Loucy (cell line): ENCODE results near the gene TMEM240.

Experiments used
- H2AFZ ChIP-seq: fragments of 200-600 bp; sonication (generic); 2 replicates; pipeline ENCODE4 v1.6.0; 2016; ENCODE audit warnings: antibody characterized with exemption, mild to moderate bottlenecking, low read length, moderate library complexity
- H3F3A ChIP-seq: fragments of 200-600 bp; 2 replicates; pipeline ENCODE4 v1.6.0; 2016; ENCODE audit warnings: antibody characterized with exemption, low read depth, mild to moderate bottlenecking
- H3K27me3 ChIP-seq: fragments of 200-600 bp; sonication (generic); 2 replicates; pipeline ENCODE4 v1.6.1; 2014; ENCODE audit warnings: low read length, mild to moderate bottlenecking; ENCODE audit not compliant: insufficient read depth, poor library complexity, severe bottlenecking
- H3K36me3 ChIP-seq: fragments of 200-600 bp; sonication (generic); 2 replicates; pipeline ENCODE4 v1.6.1; 2016; ENCODE audit warnings: low read length; ENCODE audit not compliant: insufficient read depth
- H3K4me1 ChIP-seq: fragments of 200-600 bp; sonication (generic); 2 replicates; pipeline ENCODE4 v1.5.1; 2014; ENCODE audit warnings: low read length, mild to moderate bottlenecking; ENCODE audit not compliant: insufficient read depth, poor library complexity, severe bottlenecking
- H3K4me2 ChIP-seq: fragments of 200-600 bp; sonication (generic); 2 replicates; pipeline ENCODE4 v1.6.0; 2014; ENCODE audit warnings: antibody characterized with exemption, low read length, low read depth, mild to moderate bottlenecking; ENCODE audit not compliant: poor library complexity, severe bottlenecking
- H3K4me3 ChIP-seq: fragments of 200-600 bp; sonication (generic); 2 replicates; pipeline ENCODE4 v1.5.1; 2014; ENCODE audit warnings: low read length, mild to moderate bottlenecking, mixed read lengths; ENCODE audit not compliant: poor library complexity, severe bottlenecking
- H3K79me2 ChIP-seq: fragments of 200-600 bp; sonication (generic); 2 replicates; pipeline ENCODE4 v1.6.1; 2014; ENCODE audit warnings: low read length; ENCODE audit not compliant: insufficient read depth
- H3K9ac ChIP-seq: fragments of 200-600 bp; sonication (generic); 2 replicates; pipeline ENCODE4 v1.6.0; 2014; ENCODE audit warnings: mild to moderate bottlenecking, low read depth, low read length, moderate library complexity; ENCODE audit not compliant: poor library complexity, severe bottlenecking
- H3K9me2 ChIP-seq: fragments of 200-600 bp; sonication (generic); replicated peaks from 2 replicates; pipeline ENCODE4 v1.6.1; 2016; ENCODE audit warnings: low read depth, low read length, mixed read lengths
- H3K9me3 ChIP-seq: fragments of 200-600 bp; sonication (generic); 2 replicates; pipeline ENCODE4 v1.6.1; 2014; ENCODE audit warnings: mild to moderate bottlenecking, antibody characterized with exemption, low read length, low read depth; ENCODE audit not compliant: insufficient read depth
- H4K20me1 ChIP-seq: fragments of 200-600 bp; sonication (generic); 2 replicates; pipeline ENCODE4 v1.6.0; 2014; ENCODE audit warnings: antibody characterized with exemption, low read length, mild to moderate bottlenecking; ENCODE audit not compliant: insufficient read depth, poor library complexity, severe bottlenecking
- EZH2phosphoT487 ChIP-seq: fragments of 200-600 bp; IDR thresholded peaks from 2 replicates; pipeline ENCODE4 v1.6.1; 2018; ENCODE audit warnings: antibody characterized with exemption, mild to moderate bottlenecking, moderate library complexity, borderline replicate concordance
- TF ChIP-seq, protein P1 (sequence below): fragments of 200-600 bp; sonication (generic); conservative IDR thresholded peaks from 2 replicates; pipeline ENCODE4 v1.5.1; 2014; ENCODE audit warnings: mild to moderate bottlenecking, antibody characterized with exemption, low read length

Gene TMEM240

GRCh38 chr1:1553821-1554494, 13.5 kb upstream of the TMEM240 start:
- Histone ChIP-seq H3K79me2 (no peaks in the 10 kb centered on the region), H2AFZ (no peak overlapping the region)

GRCh38 chr1:1552263-1552639, 11.8 kb upstream of the TMEM240 start:
- no peak overlapping the region for H2AFZ ChIP-seq
- H3K4me2 ChIP-seq: no peak overlapping the region
- no peaks in the 10 kb centered on the region for H3K27me3 ChIP-seq
- no peaks in the 10 kb centered on the region for H3K79me2 ChIP-seq
- H3K4me1 ChIP-seq: no peaks in the 10 kb centered on the region
- H3K9me3 ChIP-seq: no peaks in the 10 kb centered on the region
- TF ChIP-seq, protein P1, sequence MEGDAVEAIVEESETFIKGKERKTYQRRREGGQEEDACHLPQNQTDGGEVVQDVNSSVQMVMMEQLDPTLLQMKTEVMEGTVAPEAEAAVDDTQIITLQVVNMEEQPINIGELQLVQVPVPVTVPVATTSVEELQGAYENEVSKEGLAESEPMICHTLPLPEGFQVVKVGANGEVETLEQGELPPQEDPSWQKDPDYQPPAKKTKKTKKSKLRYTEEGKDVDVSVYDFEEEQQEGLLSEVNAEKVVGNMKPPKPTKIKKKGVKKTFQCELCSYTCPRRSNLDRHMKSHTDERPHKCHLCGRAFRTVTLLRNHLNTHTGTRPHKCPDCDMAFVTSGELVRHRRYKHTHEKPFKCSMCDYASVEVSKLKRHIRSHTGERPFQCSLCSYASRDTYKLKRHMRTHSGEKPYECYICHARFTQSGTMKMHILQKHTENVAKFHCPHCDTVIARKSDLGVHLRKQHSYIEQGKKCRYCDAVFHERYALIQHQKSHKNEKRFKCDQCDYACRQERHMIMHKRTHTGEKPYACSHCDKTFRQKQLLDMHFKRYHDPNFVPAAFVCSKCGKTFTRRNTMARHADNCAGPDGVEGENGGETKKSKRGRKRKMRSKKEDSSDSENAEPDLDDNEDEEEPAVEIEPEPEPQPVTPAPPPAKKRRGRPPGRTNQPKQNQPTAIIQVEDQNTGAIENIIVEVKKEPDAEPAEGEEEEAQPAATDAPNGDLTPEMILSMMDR: no peak
- no peak for TF ChIP-seq EZH2phosphoT487
- H3K9me2 ChIP-seq: no peaks in the 10 kb centered on the region
- H3K36me3 ChIP-seq: no peaks in the 10 kb centered on the region
- H3K9ac ChIP-seq: no peak overlapping the region
- H4K20me1 ChIP-seq: no peaks in the 10 kb centered on the region
- H3K4me3 ChIP-seq: no peak overlapping the region
- no peaks in the 10 kb centered on the region for H3F3A ChIP-seq

More at GRCh38 chr1:1553821-1554494, 13.5 kb upstream of the TMEM240 start:
- Histone ChIP-seq H3K9me3 (no peaks in the 10 kb centered on the region), H3F3A (no peaks in the 10 kb centered on the region), H3K4me1 (no peaks in the 10 kb centered on the region), H3K27me3 (no peaks in the 10 kb centered on the region), H4K20me1 (no peaks in the 10 kb centered on the region), H3K9ac (no peak overlapping the region), H3K4me2 (no peak overlapping the region), H3K36me3 (no peaks in the 10 kb centered on the region), H3K4me3 (no peak overlapping the region), H3K9me2 (no peaks in the 10 kb centered on the region)
- no peak for TF ChIP-seq EZH2phosphoT487
- TF ChIP-seq, protein P1: no peak

GRCh38 chr1:1551524-1552262, 11.3 kb upstream of the TMEM240 start:
- H3K36me3 ChIP-seq: no peaks in the 10 kb centered on the region
- no peaks in the 10 kb centered on the region for H3K4me1 ChIP-seq
- H3K79me2 ChIP-seq: no peaks in the 10 kb centered on the region

More at GRCh38 chr1:1551524-1552262, 11.3 kb upstream of the TMEM240 start:
- Histone ChIP-seq H3F3A (no peaks in the 10 kb centered on the region), H3K9me3 (no peaks in the 10 kb centered on the region), H3K4me2 (no peak overlapping the region), H3K9me2 (no peaks in the 10 kb centered on the region), H2AFZ (no peak overlapping the region), H3K27me3 (no peaks in the 10 kb centered on the region), H3K4me3 (no peak overlapping the region), H4K20me1 (no peaks in the 10 kb centered on the region), H3K9ac (no peak overlapping the region)
- TF ChIP-seq, protein P1: no peak
- TF ChIP-seq EZH2phosphoT487: no peak
